ENCODE data around the gene DPYSL4.

The DPYSL4 gene

DNA sequence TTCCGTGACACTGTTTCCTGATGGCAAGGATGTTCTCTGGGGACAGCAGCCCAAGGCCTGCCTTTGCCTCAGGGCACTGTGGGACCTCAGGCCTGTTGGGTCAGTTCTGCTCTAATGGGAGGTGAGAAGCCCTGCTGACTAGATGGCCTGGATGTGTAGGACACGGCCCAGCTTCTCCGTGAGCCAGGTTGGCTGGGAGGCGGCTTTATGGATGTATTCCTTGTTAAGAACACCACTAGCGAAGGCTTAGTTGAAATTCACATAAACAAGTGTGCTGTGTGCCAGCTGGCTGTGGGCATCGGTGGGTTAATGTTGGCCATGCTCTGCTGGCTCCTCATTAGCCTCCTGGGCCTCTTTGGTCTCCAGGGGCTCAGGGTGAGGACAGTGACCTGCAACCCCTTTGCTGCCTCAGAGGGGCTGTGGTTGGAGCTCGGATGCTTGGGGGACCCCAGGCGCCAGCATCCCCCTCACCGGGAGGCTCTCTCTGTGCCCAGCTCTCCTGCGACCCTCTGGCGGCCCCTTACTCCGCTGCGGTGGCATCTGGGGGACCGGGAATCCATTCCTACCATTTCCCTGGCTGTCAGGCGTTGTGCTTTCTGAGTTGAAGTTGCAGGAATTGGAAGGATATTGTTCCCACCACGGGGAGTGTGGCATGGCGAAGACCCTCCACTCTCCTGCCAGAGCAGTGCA, 22.8 kb upstream of the DPYSL4 start:
- TF ChIP-seq, protein P1, sequence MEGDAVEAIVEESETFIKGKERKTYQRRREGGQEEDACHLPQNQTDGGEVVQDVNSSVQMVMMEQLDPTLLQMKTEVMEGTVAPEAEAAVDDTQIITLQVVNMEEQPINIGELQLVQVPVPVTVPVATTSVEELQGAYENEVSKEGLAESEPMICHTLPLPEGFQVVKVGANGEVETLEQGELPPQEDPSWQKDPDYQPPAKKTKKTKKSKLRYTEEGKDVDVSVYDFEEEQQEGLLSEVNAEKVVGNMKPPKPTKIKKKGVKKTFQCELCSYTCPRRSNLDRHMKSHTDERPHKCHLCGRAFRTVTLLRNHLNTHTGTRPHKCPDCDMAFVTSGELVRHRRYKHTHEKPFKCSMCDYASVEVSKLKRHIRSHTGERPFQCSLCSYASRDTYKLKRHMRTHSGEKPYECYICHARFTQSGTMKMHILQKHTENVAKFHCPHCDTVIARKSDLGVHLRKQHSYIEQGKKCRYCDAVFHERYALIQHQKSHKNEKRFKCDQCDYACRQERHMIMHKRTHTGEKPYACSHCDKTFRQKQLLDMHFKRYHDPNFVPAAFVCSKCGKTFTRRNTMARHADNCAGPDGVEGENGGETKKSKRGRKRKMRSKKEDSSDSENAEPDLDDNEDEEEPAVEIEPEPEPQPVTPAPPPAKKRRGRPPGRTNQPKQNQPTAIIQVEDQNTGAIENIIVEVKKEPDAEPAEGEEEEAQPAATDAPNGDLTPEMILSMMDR (IDR thresholded peaks at IDR 0.05; ENCODE audit: control extremely low read depth, extremely low read depth, low read depth, missing control alignments): no peak
- DNase-seq (ENCODE audit: extremely low spot score): no peak
- POLR2A ChIA-PET: no interaction called here
- CTCF ChIA-PET: interaction anchor here (3.4 kb wide), 1 partner anchor 21 kb away, joined by 11 read pairs; no protein-coding TSS in a partner anchor

DNA sequence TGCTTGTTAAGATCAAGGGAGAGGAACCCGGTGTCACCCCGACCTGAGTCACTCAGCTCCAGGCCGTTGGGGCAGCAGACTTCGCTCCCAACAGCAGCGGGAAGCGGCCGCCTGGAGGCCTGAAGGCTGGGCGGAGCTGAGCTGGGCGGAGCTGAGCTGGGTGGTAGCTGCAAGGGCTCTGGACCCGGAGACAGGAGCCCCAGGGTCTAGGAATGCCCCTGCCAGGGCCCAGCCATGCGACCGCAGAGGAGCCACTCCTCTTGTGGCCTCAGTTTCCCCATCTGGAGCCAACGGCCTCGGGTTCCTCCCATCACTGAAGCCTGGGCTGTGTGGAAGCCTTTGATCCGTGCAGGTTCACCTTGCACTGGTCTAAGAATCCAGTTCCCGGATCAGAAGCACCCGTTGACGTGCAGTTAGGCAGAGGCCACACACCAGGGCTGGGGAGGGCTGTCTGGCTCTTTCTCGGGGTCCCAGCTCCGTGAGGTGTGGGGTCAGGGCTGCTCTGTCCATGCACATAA, 21.9 kb upstream of the DPYSL4 start:
- ChIA-PET POLR2A (no interaction called here), CTCF (interaction anchor here (3.4 kb wide), 1 partner anchor 22 kb away, joined by 11 read pairs; no protein-coding TSS in a partner anchor)
- TF ChIP-seq, protein P1 (IDR thresholded peaks at IDR 0.05; ENCODE audit: control extremely low read depth, extremely low read depth, low read depth, missing control alignments): no peak
- DNase-seq (ENCODE audit: extremely low spot score): no peak

DNA sequence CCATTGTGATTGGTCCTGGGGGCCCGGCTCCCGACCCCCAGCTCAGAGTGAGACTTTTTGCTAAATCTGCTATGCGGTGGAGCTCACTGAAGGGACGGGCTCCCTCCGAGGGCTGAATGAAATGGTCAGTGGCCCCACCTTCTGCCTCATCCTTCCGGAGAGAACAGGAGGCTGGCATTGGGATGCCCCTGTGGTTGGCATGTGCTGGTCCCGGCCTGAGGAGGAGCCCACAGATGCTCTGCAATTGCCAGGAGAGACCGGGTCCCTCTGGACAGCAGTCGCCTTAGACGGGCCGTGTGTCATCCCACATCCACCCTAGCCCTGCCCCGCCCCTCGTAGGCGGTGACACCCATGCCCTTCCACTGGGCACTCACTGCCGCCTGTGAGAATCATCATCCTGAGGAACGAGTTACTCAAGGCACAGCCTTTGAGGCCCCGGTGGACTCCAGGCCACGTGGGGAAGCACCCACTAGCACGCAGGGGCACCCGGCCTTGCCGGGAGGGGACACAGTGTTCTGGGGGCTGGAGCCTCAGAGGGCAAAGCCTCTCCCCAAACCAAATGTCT, 21.2 kb upstream of the DPYSL4 start:
- TF ChIP-seq, protein P1 (IDR thresholded peaks at IDR 0.05; ENCODE audit: control extremely low read depth, extremely low read depth, low read depth, missing control alignments): no peak
- DNase-seq (ENCODE audit: extremely low spot score): no peak
- CTCF ChIA-PET: no interaction called here
- POLR2A ChIA-PET: no interaction called here

DNA sequence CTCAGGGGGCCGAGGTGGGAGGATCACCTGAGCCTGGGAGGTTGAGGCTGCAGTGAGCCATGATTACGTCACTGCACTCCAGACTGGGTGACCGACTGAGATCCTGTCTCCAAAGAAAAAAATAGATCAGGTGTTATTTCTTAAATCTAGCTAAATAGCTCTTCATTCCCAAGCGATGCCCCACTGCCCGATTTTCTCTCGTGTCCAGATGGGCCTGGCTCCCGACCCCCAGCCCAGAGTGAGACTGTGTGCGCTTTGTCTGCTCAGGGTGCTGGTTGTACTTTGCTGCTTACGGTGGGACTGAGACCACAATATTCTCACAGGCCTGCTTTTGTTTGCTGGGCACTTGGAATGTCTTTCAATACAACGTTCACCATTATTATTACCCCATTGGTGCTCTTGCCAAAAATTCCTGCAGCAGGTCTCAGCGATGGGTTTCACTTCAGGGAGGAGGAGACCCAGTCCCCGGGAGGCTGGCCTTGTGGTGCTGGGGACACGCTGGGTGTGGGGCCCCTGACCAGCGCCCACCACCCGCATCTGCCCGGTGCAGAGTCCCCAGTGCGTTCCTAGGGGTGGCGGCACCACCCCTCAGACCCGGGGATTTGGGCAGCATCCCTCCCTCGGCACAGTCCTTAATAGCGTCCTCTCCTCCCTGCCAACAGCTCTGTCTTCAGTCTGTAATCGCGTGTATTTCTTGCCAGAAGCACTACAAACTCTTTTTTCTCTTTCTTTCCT, 20.4 kb upstream of the DPYSL4 start:
- POLR2A ChIA-PET: no interaction called here
- DNase-seq (ENCODE audit: extremely low spot score): no peak
- CTCF ChIA-PET: no interaction called here
- TF ChIP-seq, protein P1 (IDR thresholded peaks at IDR 0.05; ENCODE audit: control extremely low read depth, extremely low read depth, low read depth, missing control alignments): no peak

DNA sequence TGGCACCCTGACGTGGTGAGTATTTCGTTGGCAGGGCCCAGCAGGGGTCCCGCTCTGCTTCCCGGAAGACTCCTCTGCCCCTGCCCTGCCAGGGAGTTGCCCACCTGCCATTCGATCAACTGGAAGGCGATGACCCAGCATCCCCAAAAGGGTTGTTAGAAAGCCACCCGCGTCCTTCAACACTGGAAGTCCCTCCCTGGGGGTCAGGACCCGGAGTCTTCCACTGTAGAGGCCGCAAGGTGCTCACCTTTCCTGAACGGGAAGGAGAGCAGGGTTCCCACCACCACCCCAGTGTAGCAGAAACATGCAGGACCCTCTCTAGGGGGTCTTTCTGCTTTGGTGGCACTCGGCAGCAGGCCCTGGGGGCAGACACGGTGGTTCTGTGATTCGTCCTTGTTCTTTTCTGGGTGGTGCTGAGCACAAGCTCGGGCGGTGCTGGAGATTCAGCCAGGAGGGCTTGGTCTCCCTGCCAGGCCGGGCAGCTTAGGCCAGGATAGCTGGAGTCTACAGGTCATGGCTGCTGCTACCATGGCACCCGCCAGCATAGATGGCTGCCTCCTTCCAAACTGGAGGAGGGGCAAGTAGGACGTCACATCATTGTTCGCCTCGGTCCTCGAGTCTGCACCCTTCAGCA, 19.6 kb upstream of the DPYSL4 start:
- CTCF ChIA-PET: interaction anchor here (0.8 kb wide), 1 partner anchor 186 kb away, joined by 3 read pairs; no protein-coding TSS in a partner anchor
- no peak for DNase-seq (ENCODE audit: extremely low spot score)
- TF ChIP-seq, protein P1 (IDR thresholded peaks at IDR 0.05; ENCODE audit: control extremely low read depth, extremely low read depth, low read depth, missing control alignments): no peak
- POLR2A ChIA-PET: no interaction called here

DNA sequence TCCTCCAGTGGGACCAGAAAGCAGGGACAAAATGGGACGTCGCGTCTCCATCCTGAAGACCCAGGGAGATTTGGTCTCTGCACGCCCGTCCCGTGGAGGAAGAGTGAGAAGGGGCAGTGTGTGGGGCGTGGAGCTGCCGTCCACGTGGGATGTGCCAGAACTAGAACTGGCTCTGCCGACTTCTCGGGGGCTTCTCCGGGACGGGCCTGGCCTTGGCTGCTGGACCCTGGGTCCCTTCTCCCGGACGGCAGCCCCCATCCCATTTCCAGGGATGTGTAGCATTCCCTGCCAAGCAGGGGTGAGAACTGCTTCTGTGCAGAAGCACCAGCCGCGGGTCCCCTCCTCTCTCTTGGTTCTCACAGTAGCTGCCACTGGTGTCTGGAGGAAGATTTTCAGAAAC, 18.8 kb upstream of the DPYSL4 start:
- CTCF ChIA-PET: interaction anchor here (0.8 kb wide), 1 partner anchor 185 kb away, joined by 3 read pairs; no protein-coding TSS in a partner anchor
- DNase-seq (ENCODE audit: extremely low spot score): no peak
- TF ChIP-seq, protein P1 (IDR thresholded peaks at IDR 0.05; ENCODE audit: control extremely low read depth, extremely low read depth, low read depth, missing control alignments): no peak
- POLR2A ChIA-PET: no interaction called here
